DOHH2 (cell line): ENCODE measurements around the gene ZSCAN5C.

Experiments
- EZH2phosphoT487 ChIP-seq: fragments of 200-600 bp; sonication (generic); IDR thresholded peaks from 2 replicates; pipeline ENCODE4 v1.6.1; 2017; ENCODE audit warnings: borderline replicate concordance, mild to moderate bottlenecking, antibody characterized with exemption, low read length, moderate library complexity, mixed read lengths
- TF ChIP-seq, protein P1 (sequence below): fragments of 200-600 bp; sonication (generic); IDR thresholded peaks from one replicate; pipeline ENCODE4 v1.5.1; 2014; ENCODE audit warnings: antibody characterized with exemption, mild to moderate bottlenecking, low read depth, low read length; ENCODE audit not compliant: poor library complexity, severe bottlenecking

DNA sequence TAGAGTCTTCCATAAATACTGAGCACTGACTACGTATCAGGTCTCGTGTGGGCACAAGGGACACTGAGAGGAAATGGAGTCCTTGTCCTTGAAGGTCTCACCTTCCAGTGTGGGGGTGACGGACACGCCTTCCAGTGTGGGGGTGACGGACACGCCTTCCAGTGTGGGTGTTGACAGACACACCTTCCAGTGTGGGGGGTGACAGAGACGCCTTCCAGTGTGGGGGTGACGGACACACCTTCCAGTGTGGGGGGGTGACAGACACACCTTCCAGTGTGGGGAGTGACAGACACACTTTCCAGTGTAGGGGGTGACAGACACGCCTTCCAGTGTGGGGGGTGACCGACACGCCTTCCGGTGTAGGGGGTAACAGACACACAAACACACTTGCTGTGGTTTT lies 56.2 kb downstream of the ZSCAN5C start:
- TF ChIP-seq, protein P1, sequence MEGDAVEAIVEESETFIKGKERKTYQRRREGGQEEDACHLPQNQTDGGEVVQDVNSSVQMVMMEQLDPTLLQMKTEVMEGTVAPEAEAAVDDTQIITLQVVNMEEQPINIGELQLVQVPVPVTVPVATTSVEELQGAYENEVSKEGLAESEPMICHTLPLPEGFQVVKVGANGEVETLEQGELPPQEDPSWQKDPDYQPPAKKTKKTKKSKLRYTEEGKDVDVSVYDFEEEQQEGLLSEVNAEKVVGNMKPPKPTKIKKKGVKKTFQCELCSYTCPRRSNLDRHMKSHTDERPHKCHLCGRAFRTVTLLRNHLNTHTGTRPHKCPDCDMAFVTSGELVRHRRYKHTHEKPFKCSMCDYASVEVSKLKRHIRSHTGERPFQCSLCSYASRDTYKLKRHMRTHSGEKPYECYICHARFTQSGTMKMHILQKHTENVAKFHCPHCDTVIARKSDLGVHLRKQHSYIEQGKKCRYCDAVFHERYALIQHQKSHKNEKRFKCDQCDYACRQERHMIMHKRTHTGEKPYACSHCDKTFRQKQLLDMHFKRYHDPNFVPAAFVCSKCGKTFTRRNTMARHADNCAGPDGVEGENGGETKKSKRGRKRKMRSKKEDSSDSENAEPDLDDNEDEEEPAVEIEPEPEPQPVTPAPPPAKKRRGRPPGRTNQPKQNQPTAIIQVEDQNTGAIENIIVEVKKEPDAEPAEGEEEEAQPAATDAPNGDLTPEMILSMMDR, result no peak
- TF ChIP-seq EZH2phosphoT487, result no peak
